Kidney (tissue), 14 donors: Measurements from ENCODE around the gene TGFBR3L. TPM values are rescaled to one million over a fixed set of nuclear protein-coding genes. Genes with fewer than 3 reads are reported as not detected.

Experiments used
- DNase-seq, 5 donors: peaks; one replicate each; pipeline ENCODE4 v3.0.0-alpha.2; 2013 to 2020
- FAIRE-seq: peaks from 2 replicates; lab custom pipeline; 2012; peaks lifted over from hg19 to GRCh38; lab: Jason Lieb, UNC
- H3K27ac ChIP-seq, 2 donors: one replicate each; pipeline ENCODE4 v1.7.0; 2013; ENCODE audit warnings: low read depth in 2 of 2, low read length in 2 of 2, inconsistent platforms in 1 of 2
- H3K27me3 ChIP-seq: one replicate; pipeline ENCODE4 v1.7.1; 2013; ENCODE audit warnings: low read length, inconsistent platforms; ENCODE audit not compliant: control insufficient read depth, insufficient read depth
- H3K36me3 ChIP-seq, 3 donors: one replicate each; pipeline versions ENCODE4 v1.7.0 to v1.7.1; 2013; ENCODE audit warnings: low read length in 3 of 3, control low read depth in 1 of 3, inconsistent platforms in 1 of 3; ENCODE audit not compliant: insufficient read depth in 3 of 3, control insufficient read depth in 2 of 3
- H3K4me1 ChIP-seq, 3 donors: one replicate each; pipeline versions ENCODE4 v1.7.0 to v1.7.1; 2013; ENCODE audit warnings: low read length in 3 of 3, inconsistent platforms in 1 of 3, low read depth in 1 of 3; ENCODE audit not compliant: control insufficient read depth in 2 of 3, insufficient read depth in 2 of 3
- H3K4me3 ChIP-seq, 3 donors: one replicate each; pipeline versions ENCODE4 v1.7.0 to v1.8.1; 2013; ENCODE audit warnings: low read length in 3 of 3, control low read depth in 1 of 3, inconsistent platforms in 1 of 3
- H3K9ac ChIP-seq, 3 donors: one replicate each; pipeline versions ENCODE4 v1.7.0 to v1.7.1; 2013; ENCODE audit warnings: low read length in 3 of 3, control low read depth in 1 of 3, inconsistent platforms in 1 of 3
- H3K9me3 ChIP-seq, 3 donors: one replicate each; pipeline versions ENCODE4 v1.7.0 to v1.7.1; 2013; ENCODE audit warnings: low read length in 3 of 3, control low read depth in 1 of 3, inconsistent platforms in 1 of 3; ENCODE audit not compliant: control insufficient read depth in 2 of 3, insufficient read depth in 1 of 3
- CTCF ChIP-seq: IDR thresholded peaks from 3 replicates; pipeline ENCODE4 v1.5.1; 2012; ENCODE audit warnings: mild to moderate bottlenecking, moderate library complexity, borderline replicate concordance; ENCODE audit not compliant: insufficient read depth; ENCODE audit errors: extremely low read depth
- intact Hi-C: fragments of 100-400 bp; cut with DNase I; formaldehyde crosslinking; loops from one replicate; pipeline ENCODE4 v1.11.1; 2022
- polyA plus RNA-seq: library from polyadenylated mRNA; stranded (reverse); fragments of 350-450 nt; fragmentation: Illumina TruSeq; extraction: RNeasy Lipid Tissue Mini Kit (QIAGEN cat#74804); gene quantifications from one replicate; pipeline ENCODE4 v1.2.3, GENCODE V29; 2014; ENCODE audit warnings: low read depth, low replicate concordance; ENCODE audit not compliant: insufficient read depth
- total RNA-seq: library from RNA; stranded (reverse); fragmentation: NEBNext Ultra II Directional; extraction: Animal tissue kit (Norgen Biotek cat#: 25700); gene quantifications from one replicate; pipeline ENCODE4 v1.2.1, GENCODE V29; 2021
- donor health status: control.
- donor health status: control.
- donor health status: control.
- donor health status: control.
- donor health status: control.
- donor health status: DM: yes; HTN: yes; CAD: no.
- donor health status: Normal renal cell carcinoma (clear cell type).

TGFBR3L gene
- total and polyA plus RNA-seq, 2 donors from 2014 or later: 0.44 to 1.5 TPM

- no peaks in the 10 kb centered on the region for H3K36me3 ChIP-seq
- TF ChIP-seq CTCF: no peak
- H3K27me3 ChIP-seq: no peaks in the 10 kb centered on the region
- no peaks in the 10 kb centered on the region for H3K9me3 ChIP-seq
- DNase-seq (no peak), FAIRE-seq (no peak)
- no peak overlapping the region for H3K27ac ChIP-seq
- no peak overlapping the region for H3K9ac ChIP-seq
- no peak overlapping the region for H3K4me3 ChIP-seq
- intact Hi-C loops: no loop called here
- H3K4me1 ChIP-seq: peaks cover 0 to 18% (median 12%) of the 10 kb centered on the region in 3 donors
These were observed 13.7 kb upstream of the TGFBR3L start for GRCh38 chr19:7900931-7901330.

DNA sequence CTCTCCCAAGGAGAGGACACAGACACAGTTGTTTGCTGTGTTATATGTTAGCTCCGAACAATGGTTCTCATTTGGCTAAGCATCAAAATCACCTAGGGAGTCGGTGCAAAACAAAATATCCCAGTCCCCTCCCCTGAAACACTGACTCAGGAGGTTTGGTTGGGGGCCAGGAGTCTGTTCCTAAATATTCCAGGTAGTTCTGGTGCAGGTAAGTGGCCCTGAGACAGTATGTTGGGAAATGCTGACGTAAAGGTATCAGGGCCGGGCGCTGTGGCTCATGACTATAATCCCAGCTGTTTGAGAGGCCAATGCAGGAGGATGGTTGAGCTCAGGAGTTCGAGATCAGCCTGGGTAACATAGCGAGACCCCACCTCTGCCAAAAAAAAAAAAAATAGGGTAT, 13.3 kb upstream of the TGFBR3L start:
- no peaks in the 10 kb centered on the region for H3K27me3 ChIP-seq
- no peaks in the 10 kb centered on the region for H3K9me3 ChIP-seq
- H3K4me3 ChIP-seq: no peak overlapping the region
- DNase-seq (no peak), FAIRE-seq (no peak)
- no peak overlapping the region for H3K9ac ChIP-seq
- peaks cover 0 to 18% (median 12%) of the 10 kb centered on the region in 3 donors for H3K4me1 ChIP-seq
- no peak overlapping the region for H3K27ac ChIP-seq
- intact Hi-C loops: no loop called here
- H3K36me3 ChIP-seq: no peaks in the 10 kb centered on the region
- TF ChIP-seq CTCF: no peak

DNA sequence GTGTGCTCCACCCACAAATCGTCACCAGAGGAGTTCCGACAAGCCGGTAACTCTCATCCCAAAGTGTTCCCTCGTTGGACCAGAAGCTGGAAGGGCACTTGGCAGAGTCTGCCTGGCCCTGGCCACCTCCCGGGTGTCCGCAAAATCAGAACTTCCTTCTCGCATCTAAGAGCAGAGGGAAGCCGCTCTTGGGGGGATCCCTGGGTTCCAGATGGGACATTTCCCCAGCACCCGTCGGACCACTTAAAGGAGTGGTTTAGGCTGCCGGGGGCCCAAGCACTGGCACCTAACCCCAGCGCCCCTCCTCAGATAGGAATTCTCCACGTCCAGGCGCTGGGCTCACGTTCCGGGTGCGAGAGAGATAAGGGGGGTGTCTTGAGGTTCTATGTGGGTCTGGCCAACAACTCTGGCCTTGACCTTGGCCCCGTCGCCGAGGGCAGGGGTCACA, 11.8 kb upstream of the TGFBR3L start:
- Histone ChIP-seq H3K4me1 (peaks cover 0 to 21% (median 12%) of the 10 kb centered on the region in 3 donors), H3K27ac (peak overlapping the region; percentile 40 to 79), H3K9ac (peak overlapping the region; percentile 43 to 87 (median 81)), H3K36me3 (no peaks in the 10 kb centered on the region), H3K4me3 (peak overlapping the region; percentile 58 to 92 (median 76)), H3K27me3 (no peaks in the 10 kb centered on the region), H3K9me3 (no peaks in the 10 kb centered on the region)
- no peak for TF ChIP-seq CTCF
- intact Hi-C loops: no loop called here
- DNase-seq (peak in 1 of 5 donors; percentile 29), FAIRE-seq (no peak)
